ENCODE data around the gene LALBA.
"Not testable (repeated sequence)": the region's sequence is repeated elsewhere in the genome, so short reads cannot be mapped to it uniquely, and the experiment has no call there.

The LALBA gene

DNA sequence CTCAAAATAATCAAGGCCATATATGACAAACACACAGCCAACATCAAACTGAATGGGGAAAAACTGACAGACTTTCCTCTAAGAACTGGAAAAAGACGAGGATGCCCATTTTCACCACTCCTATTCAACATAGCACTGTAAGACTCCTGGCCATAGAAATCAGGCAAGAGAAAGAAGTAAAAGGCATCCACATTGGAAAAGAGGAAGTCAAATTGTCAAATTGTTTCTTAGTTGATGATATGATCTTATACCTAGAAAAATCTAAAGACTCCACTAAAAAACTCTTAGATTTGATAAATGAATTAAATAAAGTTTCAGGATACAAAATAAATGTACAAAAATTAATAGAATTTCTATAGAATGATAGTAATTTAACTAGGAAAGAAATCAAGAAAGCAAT lies 33.2 kb downstream of the LALBA start:
- in situ Hi-C loops (cut with MboI; ENCODE audit: low sequenced_read_pairs) = no loop called here

DNA sequence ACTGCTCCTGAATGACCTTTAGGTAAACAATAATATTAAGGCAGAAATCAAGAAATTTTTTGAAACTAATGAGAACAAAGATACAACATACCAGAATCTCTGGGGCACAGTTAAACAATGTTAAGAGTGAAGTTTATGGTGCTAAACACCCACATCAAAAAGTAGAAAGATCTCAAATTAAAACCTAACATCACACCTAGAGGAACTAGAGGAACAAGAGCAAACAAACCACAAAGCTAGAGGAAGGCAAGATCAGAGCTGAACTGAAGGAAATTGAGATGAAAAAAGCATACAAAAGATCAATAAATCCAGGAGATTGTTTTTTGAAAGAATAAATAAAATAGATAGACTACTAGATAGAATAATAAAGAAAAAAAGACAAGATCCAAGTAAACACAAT lies 37.2 kb downstream of the LALBA start:
- in situ Hi-C loops (cut with MboI; ENCODE audit: low sequenced_read_pairs) = no loop called here

DNA sequence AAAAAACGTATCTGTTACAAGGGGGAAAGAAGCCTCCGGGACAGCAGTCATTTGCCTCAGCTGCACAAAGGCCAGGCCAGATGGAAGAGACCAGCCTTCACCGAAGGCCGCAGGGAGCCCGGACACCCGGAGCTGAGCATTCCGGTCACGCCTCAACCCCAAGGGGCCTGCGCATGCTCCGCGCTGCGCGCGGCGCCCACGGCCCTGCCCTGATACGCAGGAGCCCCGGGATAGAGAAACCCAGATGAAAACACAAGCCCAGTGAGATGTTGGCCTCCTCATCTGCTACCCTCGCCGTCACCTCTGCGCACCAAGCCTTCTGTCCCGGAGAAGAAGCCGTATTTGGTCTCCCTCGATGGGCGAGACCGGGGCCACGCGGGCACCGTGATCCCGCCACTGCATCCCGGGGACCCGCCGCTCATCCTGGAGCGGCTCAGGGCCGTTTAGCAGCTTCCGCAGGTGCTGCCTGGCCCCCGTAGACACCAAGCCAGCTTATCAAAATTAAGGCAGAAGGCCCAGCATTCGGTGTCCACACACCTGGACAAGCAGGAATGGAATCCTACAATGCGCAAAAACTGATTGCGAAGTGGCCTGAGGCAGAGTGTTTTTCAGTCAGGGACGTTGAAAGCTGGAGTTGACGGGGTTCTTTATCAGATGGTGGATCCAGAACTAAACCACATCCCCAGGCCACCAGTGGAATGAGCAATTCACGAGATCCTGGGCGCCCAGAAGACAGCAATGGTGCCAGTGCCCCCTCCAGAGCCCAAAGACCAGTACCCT lies 41.8 kb downstream of the LALBA start:
- in situ Hi-C loops (cut with MboI; ENCODE audit: low sequenced_read_pairs) = no loop called here

DNA sequence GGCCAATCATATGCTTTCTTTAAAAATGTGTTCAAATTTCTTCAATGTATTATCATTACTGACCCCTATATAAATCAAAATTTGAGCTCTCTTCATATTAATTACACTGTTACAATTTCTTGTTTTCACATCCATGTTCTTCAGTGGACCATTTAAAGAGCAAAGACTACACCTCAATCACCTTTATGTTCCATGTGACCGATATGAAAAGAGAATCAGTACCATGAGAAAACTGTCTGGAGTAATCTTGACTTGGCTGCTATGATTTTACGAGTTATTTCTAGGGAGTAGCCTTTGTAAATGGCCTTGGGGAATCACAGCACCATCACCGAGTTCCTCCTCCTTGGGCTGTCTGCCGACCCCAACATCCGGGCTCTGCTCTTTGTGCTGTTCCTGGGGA lies 44.5 kb downstream of the LALBA start, which contains the start of gene OR8S1:
OR8S1 (plus strand) TSS at position 301 of the 400 bp plus-strand sequence; CDS start at position 301, 0 bp downstream.
- in situ Hi-C loops (cut with MboI; ENCODE audit: low sequenced_read_pairs) = no loop called here

DNA sequence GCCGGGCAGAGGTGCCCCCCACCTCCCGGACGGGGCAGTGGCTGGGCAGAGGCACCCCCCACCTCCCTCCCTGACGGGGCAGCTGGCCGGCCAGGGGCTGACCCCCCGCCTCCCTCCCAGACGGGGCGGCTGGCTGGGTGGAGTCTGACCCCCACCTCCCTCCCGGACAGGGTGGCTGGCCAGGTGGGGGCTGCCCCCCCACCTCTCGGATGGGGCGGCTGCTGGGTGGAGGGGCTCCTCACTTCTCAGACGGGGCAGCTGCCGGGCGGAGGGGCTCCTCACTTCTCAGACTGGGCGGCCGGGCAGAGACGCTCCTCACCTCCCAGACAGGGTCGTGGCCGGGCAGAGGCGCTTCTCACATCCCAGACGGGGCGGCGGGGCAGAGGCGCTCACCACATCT lies 49.5 kb downstream of the LALBA start:
- in situ Hi-C loops (cut with MboI; ENCODE audit: low sequenced_read_pairs) = not testable (repeated sequence)

Data from HL-60/S4 (cell line).